Raji (cell line): Measurements from ENCODE around the gene CYFIP1.

Experiments
- POLR2A ChIP-seq: IDR thresholded peaks from 2 replicates; pipeline ENCODE4 v1.6.1; 2011; ENCODE audit warnings: low read depth, low read length, control low read depth; ENCODE audit not compliant: insufficient read depth

Gene CYFIP1

GRCh38 chr15:22955544-22956119 lies 24.5 kb downstream of the CYFIP1 start:
- no peak for TF ChIP-seq POLR2A

GRCh38 chr15:22954798-22955543 lies 25.2 kb downstream of the CYFIP1 start:
- TF ChIP-seq POLR2A: no peak

DNA sequence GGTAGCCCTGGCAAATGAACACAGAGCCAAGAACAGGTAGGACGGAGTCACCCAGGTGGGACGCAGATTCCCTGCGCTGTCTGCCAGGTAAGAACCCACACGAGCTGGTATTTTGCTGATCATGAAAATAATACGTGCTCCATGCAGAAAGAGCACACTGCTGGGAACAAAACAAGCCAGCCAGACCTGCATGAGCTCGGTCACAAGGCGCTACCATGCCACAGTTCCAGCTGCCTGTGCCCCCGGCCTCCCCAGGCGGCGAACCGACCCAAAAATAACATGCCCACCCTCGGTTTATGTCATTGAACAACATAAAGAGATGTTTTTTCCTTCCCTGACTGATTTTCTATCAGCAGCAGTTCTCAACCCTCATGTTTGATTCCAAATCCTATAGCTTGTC lies 25.8 kb downstream of the CYFIP1 start:
- no peak for TF ChIP-seq POLR2A

GRCh38 chr15:22952796-22953579 lies 27.2 kb downstream of the CYFIP1 start:
- no peak for TF ChIP-seq POLR2A

GRCh38 chr15:22951381-22952280 lies 28.5 kb downstream of the CYFIP1 start:
- TF ChIP-seq POLR2A: no peak

GRCh38 chr15:22951031-22951380 lies 29.2 kb downstream of the CYFIP1 start:
- TF ChIP-seq POLR2A: no peak

- no peak for TF ChIP-seq POLR2A
These were observed 29.7 kb downstream of the CYFIP1 start for GRCh38 chr15:22950256-22950990.

DNA sequence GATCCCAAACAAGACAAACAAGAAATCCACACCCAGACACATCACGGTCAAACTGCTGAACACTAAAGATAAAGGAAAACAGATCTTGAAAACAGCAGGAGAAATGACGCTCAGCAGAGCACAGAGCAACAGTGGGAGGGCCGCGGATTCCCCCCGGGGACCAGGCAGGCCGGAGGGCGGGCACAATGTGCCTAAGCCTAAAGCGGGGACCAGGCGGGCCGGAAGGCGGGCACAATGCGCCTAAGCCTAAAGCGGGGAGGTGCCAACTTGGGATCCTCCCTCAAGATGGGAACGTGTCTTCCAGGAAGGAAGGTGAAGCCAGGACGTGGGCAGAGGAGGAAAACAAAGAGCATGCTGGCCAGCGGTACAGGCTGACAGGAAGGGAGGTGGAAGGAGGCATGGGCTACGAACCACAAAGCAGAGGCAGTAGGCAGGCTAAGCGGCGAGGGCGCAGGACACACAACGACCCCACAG lies 31.1 kb downstream of the CYFIP1 start:
- TF ChIP-seq POLR2A: no peak

DNA sequence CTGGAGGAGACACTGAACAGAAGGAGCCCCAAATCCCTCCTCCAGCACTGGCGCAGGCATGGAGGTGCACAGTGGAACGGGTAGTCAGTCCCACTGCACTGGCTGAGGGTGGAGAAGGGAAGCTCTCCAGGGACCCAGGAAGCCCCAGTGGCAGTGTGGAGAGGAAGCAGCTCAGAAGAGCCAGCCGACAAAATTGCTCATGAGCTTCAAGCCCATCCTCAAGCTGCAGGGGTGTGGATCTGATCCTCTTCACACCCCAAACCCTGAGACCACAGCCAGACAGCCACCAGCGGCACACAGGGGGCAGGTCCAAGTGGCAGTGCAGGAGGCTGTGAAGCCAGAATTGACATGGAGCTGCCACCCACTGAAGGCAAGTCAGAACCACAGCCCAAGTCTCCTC lies 32.1 kb downstream of the CYFIP1 start:
- TF ChIP-seq POLR2A: no peak

DNA sequence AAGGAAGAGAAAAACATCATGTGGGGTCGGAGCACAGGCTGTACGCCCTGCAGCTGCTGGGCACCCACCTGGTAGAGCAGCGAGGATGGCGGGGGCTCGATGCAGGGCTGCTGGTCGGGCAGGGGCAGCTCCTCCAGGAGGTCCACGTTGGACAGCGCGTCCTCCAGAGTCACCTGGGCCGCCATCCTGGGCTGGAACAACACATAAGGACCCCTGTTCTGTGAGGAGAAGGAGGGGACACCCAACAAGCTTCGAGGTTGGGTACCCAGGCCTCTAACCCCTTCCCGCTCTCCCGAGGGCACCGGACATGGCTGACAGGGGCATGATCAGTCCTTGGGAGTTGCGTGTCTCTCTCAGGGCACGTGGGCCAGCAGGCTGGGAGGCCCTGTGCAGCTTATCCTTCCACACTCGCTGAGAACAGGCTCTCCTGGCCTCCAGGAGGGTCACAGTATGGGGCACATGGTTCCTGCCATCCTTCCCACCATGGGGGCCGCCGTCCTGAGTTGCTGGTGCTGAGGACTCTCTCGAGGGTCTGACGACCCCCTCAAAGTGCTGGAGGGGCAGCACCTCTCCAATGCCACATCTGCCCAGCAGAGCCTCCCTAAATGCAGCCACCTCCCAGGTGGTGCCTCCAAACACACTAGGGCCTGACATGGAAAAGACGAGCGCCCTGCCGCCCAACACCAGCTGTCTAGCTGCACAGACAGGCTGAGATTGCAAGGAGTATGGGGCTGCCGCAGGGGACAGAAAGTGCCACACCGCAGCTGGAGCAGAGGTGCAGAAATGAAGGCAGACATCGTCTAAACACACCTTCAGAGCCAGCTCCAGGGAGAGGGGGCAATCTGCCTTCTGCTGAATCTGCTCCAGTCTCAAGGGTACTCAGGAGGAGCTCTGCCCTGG lies 32.8 kb downstream of the CYFIP1 start:
- TF ChIP-seq POLR2A: no peak

GRCh38 chr15:22945071-22945470 lies 35.1 kb downstream of the CYFIP1 start:
- no peak for TF ChIP-seq POLR2A

- no peak for TF ChIP-seq POLR2A
These were observed 35.5 kb downstream of the CYFIP1 start for GRCh38 chr15:22944651-22945050.

GRCh38 chr15:22942877-22943276 lies 37.3 kb downstream of the CYFIP1 start:
- TF ChIP-seq POLR2A: no peak

DNA sequence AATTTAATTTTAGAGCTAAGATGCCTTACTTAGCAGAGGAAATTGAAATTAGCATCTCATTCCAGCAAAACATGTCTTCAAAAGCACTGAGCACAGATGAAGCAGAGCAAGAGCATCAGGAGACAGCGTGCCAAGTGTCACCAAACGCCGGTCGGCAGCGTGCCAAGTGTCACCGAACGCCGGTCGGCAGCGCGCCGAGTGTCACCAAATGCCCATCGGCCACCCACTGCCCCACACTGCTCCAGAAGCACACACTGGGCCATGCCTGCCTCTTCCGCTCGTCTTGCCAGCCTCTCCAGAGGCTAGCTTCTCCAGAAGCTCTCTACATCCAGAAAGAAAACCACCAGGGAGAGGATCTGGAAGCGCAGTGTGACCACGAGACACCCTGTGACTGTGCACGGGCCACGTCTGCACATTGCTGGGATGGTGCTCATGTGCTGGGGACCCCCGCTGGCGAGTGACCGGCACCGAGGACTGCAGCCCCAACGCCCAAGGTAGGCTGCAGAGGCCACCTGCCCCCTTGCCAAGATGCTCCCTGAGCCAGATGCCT lies 37.8 kb downstream of the CYFIP1 start:
- TF ChIP-seq POLR2A: no peak

DNA sequence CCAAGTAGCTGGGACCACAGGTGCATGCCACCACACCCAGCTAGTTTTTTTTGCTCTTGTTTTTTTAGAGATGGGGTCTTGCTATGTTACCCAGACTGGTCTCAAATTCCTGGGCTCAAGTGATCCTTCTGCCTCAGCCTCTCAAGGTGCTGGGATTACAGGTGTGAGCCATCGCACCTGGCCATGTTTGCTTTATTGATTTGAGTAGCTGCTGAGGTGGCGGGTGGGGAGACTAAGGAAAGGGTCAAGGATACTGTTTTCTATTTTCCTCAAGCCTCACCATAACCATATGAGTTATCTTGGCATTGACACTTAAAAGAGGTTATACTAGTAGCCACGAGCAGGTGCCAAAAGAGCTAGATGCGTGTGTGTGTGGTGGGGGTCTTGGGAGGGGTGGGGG lies 39.0 kb downstream of the CYFIP1 start:
- TF ChIP-seq POLR2A: no peak
